HS-27A (cell line): ENCODE data around the gene AURKAIP1.

Source experiments
- DNase-seq: peaks from one replicate; pipeline ENCODE4 v3.0.0-alpha.2; 2012; ENCODE audit warnings: low read depth, missing footprints

Gene AURKAIP1

GRCh38 chr1:1331068-1331965 is 43.7 kb downstream of the AURKAIP1 start, which contains the start of gene TAS1R3:
Gene TAS1R3, plus strand, starts transcription at chr1:1331280. Its CDS starts 66 bp downstream, at chr1:1331346.
- no peak for DNase-seq

GRCh38 chr1:1330366-1331067 is 44.5 kb downstream of the AURKAIP1 start:
- no peak for DNase-seq

- no peak for DNase-seq
Measured at GRCh38 chr1:1329304-1330210, 45.5 kb downstream of the AURKAIP1 start.

- no peak for DNase-seq
Measured at GRCh38 chr1:1328254-1328653, 46.8 kb downstream of the AURKAIP1 start.

- no peak for DNase-seq
Measured at GRCh38 chr1:1327291-1327690, 47.7 kb downstream of the AURKAIP1 start.

- DNase-seq, result no peak
Measured at GRCh38 chr1:1326075-1326605, 48.9 kb downstream of the AURKAIP1 start.

- no peak for DNase-seq
Measured at GRCh38 chr1:1325288-1326074, 49.5 kb downstream of the AURKAIP1 start.

GRCh38 chr1:1324524-1325287 is 50.3 kb downstream of the AURKAIP1 start, which contains the start of the genes CPTP and INTS11:
Gene CPTP, plus strand, starts transcription at chr1:1324802. Its CDS starts 2,109 bp downstream, at chr1:1326911.
Gene INTS11, minus strand, starts transcription at chr1:1324660. Its CDS starts 52 bp downstream, at chr1:1324608.
- peak; percentile 73 for DNase-seq

GRCh38 chr1:1324084-1324523 is 50.9 kb downstream of the AURKAIP1 start:
- no peak for DNase-seq
